ENCODE data around the gene SORCS2. TPM values are rescaled to one million over a fixed set of nuclear protein-coding genes. Genes with fewer than 3 reads are reported as not detected.

SORCS2 gene
- total and polyA plus RNA-seq, 12 donors: 0.67 to 15.5 (median 1.3) TPM

DNA sequence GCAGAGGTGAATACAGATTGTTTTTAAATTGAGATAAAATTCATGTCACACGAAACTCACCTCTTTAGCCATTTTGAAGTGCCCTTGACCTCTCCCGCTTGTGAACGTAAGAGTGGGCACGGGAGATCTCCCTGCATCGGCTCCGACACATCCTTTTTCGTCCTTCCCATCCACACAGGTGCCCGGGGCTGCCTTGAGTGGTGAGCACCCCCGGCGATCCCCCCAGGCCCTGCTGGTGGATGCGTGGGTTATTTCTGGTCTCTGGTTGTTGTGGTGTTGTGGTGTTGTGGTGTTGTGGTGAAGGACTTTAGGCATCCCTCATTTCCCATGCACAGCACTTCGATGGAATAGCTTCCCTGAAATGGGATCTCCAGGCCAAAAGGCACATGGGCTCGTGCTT lies 196.3 kb downstream of the SORCS2 start:
- no peak overlapping the region for H3K27ac ChIP-seq
- TF ChIP-seq, protein P1, sequence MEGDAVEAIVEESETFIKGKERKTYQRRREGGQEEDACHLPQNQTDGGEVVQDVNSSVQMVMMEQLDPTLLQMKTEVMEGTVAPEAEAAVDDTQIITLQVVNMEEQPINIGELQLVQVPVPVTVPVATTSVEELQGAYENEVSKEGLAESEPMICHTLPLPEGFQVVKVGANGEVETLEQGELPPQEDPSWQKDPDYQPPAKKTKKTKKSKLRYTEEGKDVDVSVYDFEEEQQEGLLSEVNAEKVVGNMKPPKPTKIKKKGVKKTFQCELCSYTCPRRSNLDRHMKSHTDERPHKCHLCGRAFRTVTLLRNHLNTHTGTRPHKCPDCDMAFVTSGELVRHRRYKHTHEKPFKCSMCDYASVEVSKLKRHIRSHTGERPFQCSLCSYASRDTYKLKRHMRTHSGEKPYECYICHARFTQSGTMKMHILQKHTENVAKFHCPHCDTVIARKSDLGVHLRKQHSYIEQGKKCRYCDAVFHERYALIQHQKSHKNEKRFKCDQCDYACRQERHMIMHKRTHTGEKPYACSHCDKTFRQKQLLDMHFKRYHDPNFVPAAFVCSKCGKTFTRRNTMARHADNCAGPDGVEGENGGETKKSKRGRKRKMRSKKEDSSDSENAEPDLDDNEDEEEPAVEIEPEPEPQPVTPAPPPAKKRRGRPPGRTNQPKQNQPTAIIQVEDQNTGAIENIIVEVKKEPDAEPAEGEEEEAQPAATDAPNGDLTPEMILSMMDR (IDR thresholded peaks at IDR 0.05): no peak
- no peak for TF ChIP-seq POLR2A (IDR thresholded peaks at IDR 0.05)
- WGBS, 4 donors: 85 to 91% (median 86%) methylated on average over 13 of the region's 13 CpGs
- no peaks in the 10 kb centered on the region for H3K4me1 ChIP-seq (replicated peaks in 1 of 2)
- intact Hi-C loops (cut with DNase I): no loop called here
- H3K9me3 ChIP-seq (replicated peaks in 1 of 3): no peaks in the 10 kb centered on the region
- no peaks in the 10 kb centered on the region for H3K36me3 ChIP-seq (replicated peaks in 1 of 2)
- peak in 1 of 7 donors; percentile 25 for DNase-seq
- H3K27me3 ChIP-seq: no peaks in the 10 kb centered on the region
- no peak overlapping the region for H3K4me3 ChIP-seq

DNA sequence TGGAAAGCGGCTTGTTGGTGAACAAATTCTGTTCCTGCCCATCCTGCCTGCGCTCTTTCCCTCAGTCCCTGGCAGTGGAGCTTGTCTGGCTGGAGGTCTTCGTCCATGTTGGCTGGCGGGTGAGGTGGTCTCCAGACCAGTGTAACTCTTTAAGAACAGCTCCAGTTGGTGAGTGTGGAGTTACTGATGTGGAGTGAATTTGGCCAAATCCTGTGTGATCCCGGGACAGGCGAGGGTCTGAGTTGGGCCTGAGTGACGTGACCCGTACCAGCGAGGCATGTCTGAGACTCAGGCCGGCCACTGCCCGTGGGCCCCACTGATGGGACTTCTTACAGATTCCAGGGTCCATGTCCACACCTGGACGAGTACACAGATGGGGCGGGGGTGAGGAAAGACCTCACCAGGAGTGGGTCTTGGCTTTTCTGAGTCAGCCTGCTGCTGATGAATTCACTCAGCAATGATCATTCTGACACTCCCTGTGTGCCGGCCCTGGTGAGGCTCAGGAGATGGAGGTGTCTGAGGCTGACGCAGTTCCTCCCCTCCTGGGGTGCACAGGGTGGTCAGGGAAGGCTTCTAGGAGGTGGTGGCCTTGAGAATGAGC lies 196.9 kb downstream of the SORCS2 start:
- Histone ChIP-seq H3K4me1 (replicated peaks in 1 of 2) (no peaks in the 10 kb centered on the region), H3K27ac (no peak overlapping the region), H3K36me3 (replicated peaks in 1 of 2) (no peaks in the 10 kb centered on the region), H3K4me3 (no peak overlapping the region), H3K27me3 (no peaks in the 10 kb centered on the region), H3K9me3 (replicated peaks in 1 of 3) (no peaks in the 10 kb centered on the region)
- DNase-seq: peak in 1 of 7 donors; percentile 24
- WGBS, 4 donors: 86 to 99% (median 90%) methylated on average over 7 to 15 of the region's 15 CpGs
- TF ChIP-seq, protein P1 (IDR thresholded peaks at IDR 0.05): no peak
- intact Hi-C loops (cut with DNase I): no loop called here

DNA sequence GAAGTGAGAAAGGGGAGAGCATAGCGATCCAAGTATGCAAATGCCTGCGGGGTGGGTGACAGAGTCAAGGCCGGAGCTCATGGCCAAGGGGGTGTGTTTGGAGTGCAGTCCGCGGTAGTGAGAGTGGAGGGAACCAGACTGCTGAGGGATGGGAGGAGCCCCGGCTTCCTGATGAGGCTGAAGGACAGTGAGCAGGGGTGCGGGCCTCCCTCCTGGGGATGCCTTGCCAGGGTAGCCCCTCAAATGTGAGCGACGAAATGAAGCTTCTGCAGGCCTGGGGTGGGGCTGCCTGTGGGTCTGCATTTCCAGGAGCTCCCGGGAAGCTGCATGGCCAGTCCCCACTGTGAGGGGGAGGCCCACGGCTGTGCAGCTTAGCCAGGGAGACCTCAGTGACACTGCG lies 197.4 kb downstream of the SORCS2 start:
- peak in 1 of 7 donors; percentile 28 for DNase-seq
- TF ChIP-seq, protein P1 (IDR thresholded peaks at IDR 0.05): no peak
- TF ChIP-seq POLR2A (IDR thresholded peaks at IDR 0.05): no peak
- no peaks in the 10 kb centered on the region for H3K36me3 ChIP-seq (replicated peaks in 1 of 2)
- H3K27me3 ChIP-seq: no peaks in the 10 kb centered on the region
- intact Hi-C loops (cut with DNase I): no loop called here
- no peaks in the 10 kb centered on the region for H3K4me1 ChIP-seq (replicated peaks in 1 of 2)
- H3K4me3 ChIP-seq: no peak overlapping the region
- H3K27ac ChIP-seq: no peak overlapping the region
- WGBS, 4 donors: 41 to 51% (median 47%) methylated on average over 10 to 12 of the region's 12 CpGs
- no peaks in the 10 kb centered on the region for H3K9me3 ChIP-seq (replicated peaks in 1 of 3)

DNA sequence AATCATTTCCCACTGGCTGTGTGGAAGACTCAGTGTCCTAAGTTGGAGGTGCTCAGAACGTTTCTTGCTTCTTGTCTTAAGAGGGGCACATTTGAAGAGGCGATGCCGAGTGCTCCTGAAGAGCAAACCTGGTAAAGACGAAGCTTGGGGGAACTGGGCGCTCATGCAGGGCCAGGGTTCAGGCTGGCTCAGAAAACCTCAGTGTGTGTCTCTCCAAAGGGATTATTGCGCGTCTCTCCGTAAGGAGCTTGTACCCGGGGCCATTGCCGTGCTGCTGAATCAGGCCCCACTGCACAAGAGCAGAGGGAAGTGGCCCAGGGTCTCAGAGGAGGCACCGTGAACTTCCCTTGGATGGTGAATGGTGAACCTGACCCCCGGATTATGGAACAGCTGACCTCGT lies 198.0 kb downstream of the SORCS2 start:
- H3K9me3 ChIP-seq (replicated peaks in 1 of 3): no peaks in the 10 kb centered on the region
- peak in 1 of 7 donors; percentile 28 for DNase-seq
- H3K4me3 ChIP-seq: no peak overlapping the region
- no peak overlapping the region for H3K27ac ChIP-seq
- H3K36me3 ChIP-seq (replicated peaks in 1 of 2): no peaks in the 10 kb centered on the region
- whole genome bisulfite sequencing, 4 donors: 83 to 91% (median 85%) methylated on average over 13 of the region's 13 CpGs
- TF ChIP-seq, protein P1 (IDR thresholded peaks at IDR 0.05): no peak
- TF ChIP-seq POLR2A (IDR thresholded peaks at IDR 0.05): no peak
- intact Hi-C loops (cut with DNase I): no loop called here
- no peaks in the 10 kb centered on the region for H3K4me1 ChIP-seq (replicated peaks in 1 of 2)
- peaks cover 2% of the 10 kb centered on the region for H3K27me3 ChIP-seq
